Calu3 (cell line): Measurements from ENCODE around the gene ALX4. TPM values are rescaled to one million over a fixed set of nuclear protein-coding genes. Genes with fewer than 3 reads are reported as not detected.

Experiments
- BruUV-seq: library from RNA; stranded (reverse); fragments of 400-500 nt; replicated peaks from 2 replicates; lab custom pipeline; 2021; lab: Mats Ljungman, UMichigan
- CTCF ChIA-PET: fragments of 300-600 bp; sonication (Branson Sonifier 250); formaldehyde crosslinking; loops from one replicate; lab custom pipeline; 2022; ENCODE audit warnings: antibody characterized with exemption; lab: Charles Lee
- DNase-seq: peaks from one replicate; pipeline ENCODE4 v3.0.0; 2022
- H3K27ac Mint-ChIP-seq: one replicate; pipeline ENCODE4 v1.8.0; 2022; ENCODE audit warnings: mixed read lengths; ENCODE audit not compliant: unreplicated experiment
- H3K27me3 Mint-ChIP-seq: one replicate; pipeline ENCODE4 v1.8.0; 2022; ENCODE audit warnings: mixed read lengths; ENCODE audit not compliant: unreplicated experiment
- H3K36me3 Mint-ChIP-seq: one replicate; pipeline ENCODE4 v1.8.0; 2022; ENCODE audit warnings: mild to moderate bottlenecking, moderate library complexity, mixed read lengths; ENCODE audit not compliant: insufficient read depth, unreplicated experiment
- H3K4me1 Mint-ChIP-seq: one replicate; pipeline ENCODE4 v1.8.0; 2022; ENCODE audit warnings: mild to moderate bottlenecking, low read depth, mixed read lengths; ENCODE audit not compliant: unreplicated experiment
- H3K4me3 Mint-ChIP-seq: one replicate; pipeline ENCODE4 v1.8.0; 2022; ENCODE audit warnings: mild to moderate bottlenecking, low read depth, moderate library complexity, mixed read lengths; ENCODE audit not compliant: unreplicated experiment
- H3K9me3 Mint-ChIP-seq: one replicate; pipeline ENCODE4 v1.8.0; 2022; ENCODE audit warnings: low read depth, mixed read lengths; ENCODE audit not compliant: unreplicated experiment
- intact Hi-C: fragments of 100-400 bp; cut with micrococcal nuclease; formaldehyde crosslinking; loops from one replicate; pipeline ENCODE4 v1.10.0; 2022; ENCODE audit not compliant: unreplicated experiment
- total RNA-seq: library from RNA; stranded (reverse); gene quantifications from 2 replicates; pipeline ENCODE4 v1.2.3, GENCODE V29; 2022
- TF ChIP-seq, protein P1 (sequence below): fragments of 200-600 bp; IDR thresholded peaks from one replicate; pipeline ENCODE4 v1.8.0; 2022; ENCODE audit warnings: antibody characterized with exemption; ENCODE audit not compliant: unreplicated experiment

Gene ALX4
- total RNA-seq, 1 experiment from 2014 or later = not detected

GRCh38 chr11:44260081-44260480, 49.9 kb downstream of the ALX4 start:
- TF ChIP-seq, protein P1, sequence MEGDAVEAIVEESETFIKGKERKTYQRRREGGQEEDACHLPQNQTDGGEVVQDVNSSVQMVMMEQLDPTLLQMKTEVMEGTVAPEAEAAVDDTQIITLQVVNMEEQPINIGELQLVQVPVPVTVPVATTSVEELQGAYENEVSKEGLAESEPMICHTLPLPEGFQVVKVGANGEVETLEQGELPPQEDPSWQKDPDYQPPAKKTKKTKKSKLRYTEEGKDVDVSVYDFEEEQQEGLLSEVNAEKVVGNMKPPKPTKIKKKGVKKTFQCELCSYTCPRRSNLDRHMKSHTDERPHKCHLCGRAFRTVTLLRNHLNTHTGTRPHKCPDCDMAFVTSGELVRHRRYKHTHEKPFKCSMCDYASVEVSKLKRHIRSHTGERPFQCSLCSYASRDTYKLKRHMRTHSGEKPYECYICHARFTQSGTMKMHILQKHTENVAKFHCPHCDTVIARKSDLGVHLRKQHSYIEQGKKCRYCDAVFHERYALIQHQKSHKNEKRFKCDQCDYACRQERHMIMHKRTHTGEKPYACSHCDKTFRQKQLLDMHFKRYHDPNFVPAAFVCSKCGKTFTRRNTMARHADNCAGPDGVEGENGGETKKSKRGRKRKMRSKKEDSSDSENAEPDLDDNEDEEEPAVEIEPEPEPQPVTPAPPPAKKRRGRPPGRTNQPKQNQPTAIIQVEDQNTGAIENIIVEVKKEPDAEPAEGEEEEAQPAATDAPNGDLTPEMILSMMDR = no peak
- H3K27ac Mint-ChIP-seq = no peak overlapping the region
- no peaks in the 10 kb centered on the region for H3K36me3 Mint-ChIP-seq
- DNase-seq = no peak
- no TSS peak for BruUV-seq
- intact Hi-C loops = no loop called here
- H3K4me1 Mint-ChIP-seq = no peaks in the 10 kb centered on the region
- H3K4me3 Mint-ChIP-seq = no peak overlapping the region
- peaks cover 9% of the 10 kb centered on the region for H3K27me3 Mint-ChIP-seq
- CTCF ChIA-PET = no interaction called here
- H3K9me3 Mint-ChIP-seq = no peaks in the 10 kb centered on the region

GRCh38 chr11:44258839-44259420, 51.0 kb downstream of the ALX4 start:
- CTCF ChIA-PET = interaction anchor here (0.6 kb wide), 1 partner anchor 225 kb away, joined by 3 read pairs; no protein-coding TSS in a partner anchor

DNA sequence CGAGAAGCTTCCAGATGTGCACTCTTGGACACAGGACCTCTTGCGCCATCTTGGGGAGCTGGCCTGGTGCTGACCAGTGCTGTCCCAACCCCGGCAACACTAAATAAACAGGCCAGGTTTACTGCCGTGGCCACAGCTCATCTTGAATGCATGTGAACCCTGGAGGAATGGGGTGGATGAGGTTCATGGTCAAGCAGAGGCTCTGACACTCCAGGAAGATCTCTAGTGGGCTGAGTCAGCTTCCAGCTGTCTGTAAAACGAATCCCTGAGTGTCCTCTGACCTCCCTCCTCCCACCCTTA, 51.8 kb downstream of the ALX4 start:
- H3K27me3 Mint-ChIP-seq = peaks cover 7% of the 10 kb centered on the region
- H3K27ac Mint-ChIP-seq = no peak overlapping the region
- H3K9me3 Mint-ChIP-seq = peaks cover under 1% of the 10 kb centered on the region
- CTCF ChIA-PET = no interaction called here
- H3K4me3 Mint-ChIP-seq = no peak overlapping the region
- no peaks in the 10 kb centered on the region for H3K36me3 Mint-ChIP-seq
- no TSS peak for BruUV-seq
- no peak for DNase-seq
- intact Hi-C loops = no loop called here
- no peaks in the 10 kb centered on the region for H3K4me1 Mint-ChIP-seq
- TF ChIP-seq, protein P1 = no peak

More at GRCh38 chr11:44258839-44259420, 51.0 kb downstream of the ALX4 start:
- DNase-seq = no peak
- TF ChIP-seq, protein P1 = no peak
- Mint-ChIP-seq H3K9me3 (no peaks in the 10 kb centered on the region), H3K27me3 (peaks cover 9% of the 10 kb centered on the region), H3K36me3 (no peaks in the 10 kb centered on the region), H3K4me3 (no peak overlapping the region), H3K27ac (no peak overlapping the region), H3K4me1 (no peaks in the 10 kb centered on the region)
- BruUV-seq = no TSS peak
- intact Hi-C loops = no loop called here

DNA sequence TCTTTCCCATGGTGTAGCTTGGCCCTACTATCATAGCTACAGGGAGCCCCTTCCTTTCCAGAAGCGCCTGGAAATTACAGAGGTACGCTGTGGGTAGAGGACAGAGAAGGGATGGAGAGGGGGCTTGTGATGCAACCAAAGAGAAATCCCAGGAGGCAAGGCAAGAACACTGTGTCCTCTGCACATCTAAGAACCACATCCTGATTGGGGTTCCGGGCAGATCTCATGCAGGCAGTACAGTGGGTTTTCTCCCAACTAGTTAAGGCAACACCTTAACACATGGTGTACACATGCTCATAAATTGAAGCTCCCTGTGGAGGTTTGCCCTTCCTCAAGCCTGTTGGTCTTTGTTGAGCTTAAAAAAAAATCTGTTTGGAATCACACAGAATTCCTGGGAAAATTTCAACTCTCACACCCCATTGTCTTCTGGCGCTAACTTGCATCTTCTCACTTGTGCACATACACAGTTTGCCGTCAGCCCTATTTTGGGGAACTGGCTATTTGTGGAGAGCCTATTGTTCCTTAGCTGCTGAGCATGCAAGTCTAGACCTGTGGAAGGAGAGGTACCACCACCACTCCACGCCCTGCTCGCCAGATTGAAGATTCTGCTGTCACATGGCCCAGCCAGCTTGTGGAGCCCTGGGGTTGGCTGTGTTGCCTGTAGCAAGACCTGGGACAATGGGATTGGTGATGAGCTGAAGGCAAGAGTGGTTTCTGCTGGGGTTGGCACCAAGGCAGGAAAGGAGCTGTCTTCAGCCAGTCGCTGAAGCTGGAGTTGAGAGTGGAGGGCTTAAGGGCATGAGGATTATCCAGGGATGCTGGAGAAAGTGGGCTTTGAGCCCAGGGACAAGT, 52.4 kb downstream of the ALX4 start:
- H3K4me3 Mint-ChIP-seq = no peak overlapping the region
- CTCF ChIA-PET = no interaction called here
- TF ChIP-seq, protein P1 = no peak
- no peaks in the 10 kb centered on the region for H3K4me1 Mint-ChIP-seq
- peaks cover 6% of the 10 kb centered on the region for H3K9me3 Mint-ChIP-seq
- no peak for DNase-seq
- no peaks in the 10 kb centered on the region for H3K36me3 Mint-ChIP-seq
- H3K27ac Mint-ChIP-seq = no peak overlapping the region
- BruUV-seq = no TSS peak
- H3K27me3 Mint-ChIP-seq = peaks cover 1% of the 10 kb centered on the region
- intact Hi-C loops = no loop called here
